ENCODE results near the gene POMC. TPM values are rescaled to one million over a fixed set of nuclear protein-coding genes. Genes with fewer than 3 reads are reported as not detected.

Gene POMC
- total RNA-seq, 1 donor from 2014 or later = 0.64 TPM

- Mint-ChIP-seq H3K27me3 (ENCODE audit: unreplicated experiment) (peaks cover 4% of the 10 kb centered on the region), H3K36me3 (ENCODE audit: low read depth, unreplicated experiment) (no peaks in the 10 kb centered on the region), H3K4me3 (ENCODE audit: unreplicated experiment) (no peak overlapping the region), H3K9me3 (ENCODE audit: unreplicated experiment) (no peaks in the 10 kb centered on the region), H3K4me1 (ENCODE audit: unreplicated experiment) (peaks cover 7% of the 10 kb centered on the region), H3K27ac (ENCODE audit: unreplicated experiment) (no peak overlapping the region)
- DNase-seq (ENCODE audit: low spot score) = no peak
- no peak for TF ChIP-seq CTCF (IDR thresholded peaks at IDR 0.05; ENCODE audit: unreplicated experiment)
These were observed 20.0 kb upstream of the POMC start for GRCh38 chr2:25188405-25188804.

- H3K4me1 Mint-ChIP-seq (ENCODE audit: unreplicated experiment) = peaks cover 7% of the 10 kb centered on the region
- peaks cover 4% of the 10 kb centered on the region for H3K27me3 Mint-ChIP-seq (ENCODE audit: unreplicated experiment)
- no peaks in the 10 kb centered on the region for H3K36me3 Mint-ChIP-seq (ENCODE audit: low read depth, unreplicated experiment)
- no peaks in the 10 kb centered on the region for H3K9me3 Mint-ChIP-seq (ENCODE audit: unreplicated experiment)
- H3K27ac Mint-ChIP-seq (ENCODE audit: unreplicated experiment) = no peak overlapping the region
- no peak overlapping the region for H3K4me3 Mint-ChIP-seq (ENCODE audit: unreplicated experiment)
- DNase-seq (ENCODE audit: low spot score) = no peak
- no peak for TF ChIP-seq CTCF (IDR thresholded peaks at IDR 0.05; ENCODE audit: unreplicated experiment)
These were observed 19.5 kb upstream of the POMC start for GRCh38 chr2:25187729-25188350.

GRCh38 chr2:25184254-25184653 lies 15.9 kb upstream of the POMC start:
- TF ChIP-seq CTCF (IDR thresholded peaks at IDR 0.05; ENCODE audit: unreplicated experiment) = no peak
- no peaks in the 10 kb centered on the region for H3K36me3 Mint-ChIP-seq (ENCODE audit: low read depth, unreplicated experiment)
- peaks cover 7% of the 10 kb centered on the region for H3K4me1 Mint-ChIP-seq (ENCODE audit: unreplicated experiment)
- H3K27me3 Mint-ChIP-seq (ENCODE audit: unreplicated experiment) = peaks cover 4% of the 10 kb centered on the region
- H3K9me3 Mint-ChIP-seq (ENCODE audit: unreplicated experiment) = no peaks in the 10 kb centered on the region
- H3K27ac Mint-ChIP-seq (ENCODE audit: unreplicated experiment) = no peak overlapping the region
- H3K4me3 Mint-ChIP-seq (ENCODE audit: unreplicated experiment) = no peak overlapping the region
- no peak for DNase-seq (ENCODE audit: low spot score)

GRCh38 chr2:25178976-25179375 lies 10.6 kb upstream of the POMC start:
- Mint-ChIP-seq H3K4me1 (ENCODE audit: unreplicated experiment) (no peaks in the 10 kb centered on the region), H3K27ac (ENCODE audit: unreplicated experiment) (no peak overlapping the region), H3K4me3 (ENCODE audit: unreplicated experiment) (no peak overlapping the region), H3K9me3 (ENCODE audit: unreplicated experiment) (no peaks in the 10 kb centered on the region), H3K36me3 (ENCODE audit: low read depth, unreplicated experiment) (no peaks in the 10 kb centered on the region), H3K27me3 (ENCODE audit: unreplicated experiment) (peaks cover 4% of the 10 kb centered on the region)
- DNase-seq (ENCODE audit: low spot score) = no peak
- TF ChIP-seq CTCF (IDR thresholded peaks at IDR 0.05; ENCODE audit: unreplicated experiment) = no peak

- Mint-ChIP-seq H3K27ac (ENCODE audit: unreplicated experiment) (no peak overlapping the region), H3K27me3 (ENCODE audit: unreplicated experiment) (peaks cover 8% of the 10 kb centered on the region), H3K9me3 (ENCODE audit: unreplicated experiment) (no peaks in the 10 kb centered on the region), H3K36me3 (ENCODE audit: low read depth, unreplicated experiment) (no peaks in the 10 kb centered on the region), H3K4me3 (ENCODE audit: unreplicated experiment) (no peak overlapping the region), H3K4me1 (ENCODE audit: unreplicated experiment) (no peaks in the 10 kb centered on the region)
- no peak for DNase-seq (ENCODE audit: low spot score)
- no peak for TF ChIP-seq CTCF (IDR thresholded peaks at IDR 0.05; ENCODE audit: unreplicated experiment)
These were observed 8.8 kb upstream of the POMC start for GRCh38 chr2:25177211-25177611.
